CD4-positive, alpha-beta T cell treated with Interleukin-2 at 100 ng/mL for 4 hours (primary cell): ENCODE data around the gene SPRED1.

Experiments
- DNase-seq: peaks from one replicate; pipeline ENCODE4 v3.0.0-alpha.2; 2020; ENCODE audit warnings: low spot score

The SPRED1 gene

GRCh38 chr15:38252481-38253350, at the start of gene SPRED1:
Gene SPRED1 (plus strand): TSS chr15:38252836. CDS start chr15:38253186, 350 bp downstream.
- no peak for DNase-seq

- DNase-seq, result no peak
These were observed 46.9 kb upstream of the SPRED1 start for GRCh38 chr15:38205526-38206272.

GRCh38 chr15:38207621-38208020, 45.0 kb upstream of the SPRED1 start:
- no peak for DNase-seq

- DNase-seq, result no peak
These were observed 44.4 kb upstream of the SPRED1 start for GRCh38 chr15:38208206-38208605.

- no peak for DNase-seq
These were observed 43.9 kb upstream of the SPRED1 start for GRCh38 chr15:38208779-38209178.

GRCh38 chr15:38211249-38211648, 41.4 kb upstream of the SPRED1 start:
- no peak for DNase-seq

- no peak for DNase-seq
These were observed 40.8 kb upstream of the SPRED1 start for GRCh38 chr15:38211811-38212210.

GRCh38 chr15:38212729-38213351, 39.8 kb upstream of the SPRED1 start:
- DNase-seq, result no peak

- DNase-seq, result no peak
These were observed 39.3 kb upstream of the SPRED1 start for GRCh38 chr15:38213356-38213755.

- no peak for DNase-seq
These were observed 36.9 kb upstream of the SPRED1 start for GRCh38 chr15:38215707-38216106.

- no peak for DNase-seq
These were observed 35.9 kb upstream of the SPRED1 start for GRCh38 chr15:38216763-38217162.

- no peak for DNase-seq
These were observed 35.4 kb upstream of the SPRED1 start for GRCh38 chr15:38217191-38217595.

GRCh38 chr15:38217788-38218609, 34.6 kb upstream of the SPRED1 start:
- no peak for DNase-seq

GRCh38 chr15:38220606-38221273, 31.9 kb upstream of the SPRED1 start:
- no peak for DNase-seq

GRCh38 chr15:38224486-38224885, 28.1 kb upstream of the SPRED1 start:
- no peak for DNase-seq

GRCh38 chr15:38225381-38225780, 27.3 kb upstream of the SPRED1 start:
- DNase-seq, result no peak

GRCh38 chr15:38226608-38227266, 25.9 kb upstream of the SPRED1 start:
- DNase-seq, result no peak

GRCh38 chr15:38227941-38228340, 24.7 kb upstream of the SPRED1 start:
- no peak for DNase-seq

GRCh38 chr15:38228618-38229017, 24.0 kb upstream of the SPRED1 start:
- no peak for DNase-seq

- DNase-seq, result no peak
These were observed 22.8 kb upstream of the SPRED1 start for GRCh38 chr15:38229705-38230310.
